Measurements from ENCODE around the gene BRK1. TPM values are rescaled to one million over a fixed set of nuclear protein-coding genes. Genes with fewer than 3 reads are reported as not detected.

The BRK1 gene
- total RNA-seq, 1 experiment from 2014 or later, result 78.5 TPM

GRCh38 chr3:10166213-10166604, 50.7 kb downstream of the BRK1 start:
- peaks cover 5% of the 10 kb centered on the region for H3K36me3 Mint-ChIP-seq (ENCODE audit: insufficient read depth, unreplicated experiment)

GRCh38 chr3:10169000-10169496, 53.6 kb downstream of the BRK1 start:
- Mint-ChIP-seq H3K4me1 (ENCODE audit: insufficient read depth, unreplicated experiment) (peaks cover 5% of the 10 kb centered on the region), H3K36me3 (ENCODE audit: insufficient read depth, unreplicated experiment) (peaks cover 5% of the 10 kb centered on the region), H3K27ac (ENCODE audit: low read depth, unreplicated experiment) (no peak overlapping the region), H3K4me3 (ENCODE audit: unreplicated experiment) (no peak overlapping the region), H3K27me3 (ENCODE audit: insufficient read depth, unreplicated experiment) (no peaks in the 10 kb centered on the region), H3K9me3 (ENCODE audit: unreplicated experiment) (peaks cover 7% of the 10 kb centered on the region)
- TF ChIP-seq, protein P1, sequence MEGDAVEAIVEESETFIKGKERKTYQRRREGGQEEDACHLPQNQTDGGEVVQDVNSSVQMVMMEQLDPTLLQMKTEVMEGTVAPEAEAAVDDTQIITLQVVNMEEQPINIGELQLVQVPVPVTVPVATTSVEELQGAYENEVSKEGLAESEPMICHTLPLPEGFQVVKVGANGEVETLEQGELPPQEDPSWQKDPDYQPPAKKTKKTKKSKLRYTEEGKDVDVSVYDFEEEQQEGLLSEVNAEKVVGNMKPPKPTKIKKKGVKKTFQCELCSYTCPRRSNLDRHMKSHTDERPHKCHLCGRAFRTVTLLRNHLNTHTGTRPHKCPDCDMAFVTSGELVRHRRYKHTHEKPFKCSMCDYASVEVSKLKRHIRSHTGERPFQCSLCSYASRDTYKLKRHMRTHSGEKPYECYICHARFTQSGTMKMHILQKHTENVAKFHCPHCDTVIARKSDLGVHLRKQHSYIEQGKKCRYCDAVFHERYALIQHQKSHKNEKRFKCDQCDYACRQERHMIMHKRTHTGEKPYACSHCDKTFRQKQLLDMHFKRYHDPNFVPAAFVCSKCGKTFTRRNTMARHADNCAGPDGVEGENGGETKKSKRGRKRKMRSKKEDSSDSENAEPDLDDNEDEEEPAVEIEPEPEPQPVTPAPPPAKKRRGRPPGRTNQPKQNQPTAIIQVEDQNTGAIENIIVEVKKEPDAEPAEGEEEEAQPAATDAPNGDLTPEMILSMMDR (IDR thresholded peaks at IDR 0.05; ENCODE audit: unreplicated experiment), result no peak
- intact Hi-C loops (cut with micrococcal nuclease), result no loop called here
- ChIA-PET POLR2A (interaction anchor here (1.1 kb wide), 1 partner anchor 16 kb away, joined by 4 read pairs; no protein-coding TSS in a partner anchor), CTCF (no interaction called here)
- no peak for DNase-seq (ENCODE audit: unreplicated experiment)
- BruUV-seq (replicated peaks), result no TSS peak

More at GRCh38 chr3:10166213-10166604, 50.7 kb downstream of the BRK1 start:
- DNase-seq (ENCODE audit: unreplicated experiment), result no peak
- H3K27me3 Mint-ChIP-seq (ENCODE audit: insufficient read depth, unreplicated experiment), result no peaks in the 10 kb centered on the region
- H3K9me3 Mint-ChIP-seq (ENCODE audit: unreplicated experiment), result peaks cover 7% of the 10 kb centered on the region
- POLR2A ChIA-PET, result no interaction called here
- CTCF ChIA-PET, result interaction anchor here (1.6 kb wide), 1 partner anchor 29 kb away, joined by 5 read pairs; no protein-coding TSS in a partner anchor
- no peaks in the 10 kb centered on the region for H3K4me1 Mint-ChIP-seq (ENCODE audit: insufficient read depth, unreplicated experiment)
- H3K27ac Mint-ChIP-seq (ENCODE audit: low read depth, unreplicated experiment), result no peak overlapping the region
- TF ChIP-seq, protein P1 (IDR thresholded peaks at IDR 0.05; ENCODE audit: unreplicated experiment), result no peak
- intact Hi-C loops (cut with micrococcal nuclease), result no loop called here
- H3K4me3 Mint-ChIP-seq (ENCODE audit: unreplicated experiment), result peak overlapping the region; percentile 69
- no TSS peak for BruUV-seq (replicated peaks)

DNA sequence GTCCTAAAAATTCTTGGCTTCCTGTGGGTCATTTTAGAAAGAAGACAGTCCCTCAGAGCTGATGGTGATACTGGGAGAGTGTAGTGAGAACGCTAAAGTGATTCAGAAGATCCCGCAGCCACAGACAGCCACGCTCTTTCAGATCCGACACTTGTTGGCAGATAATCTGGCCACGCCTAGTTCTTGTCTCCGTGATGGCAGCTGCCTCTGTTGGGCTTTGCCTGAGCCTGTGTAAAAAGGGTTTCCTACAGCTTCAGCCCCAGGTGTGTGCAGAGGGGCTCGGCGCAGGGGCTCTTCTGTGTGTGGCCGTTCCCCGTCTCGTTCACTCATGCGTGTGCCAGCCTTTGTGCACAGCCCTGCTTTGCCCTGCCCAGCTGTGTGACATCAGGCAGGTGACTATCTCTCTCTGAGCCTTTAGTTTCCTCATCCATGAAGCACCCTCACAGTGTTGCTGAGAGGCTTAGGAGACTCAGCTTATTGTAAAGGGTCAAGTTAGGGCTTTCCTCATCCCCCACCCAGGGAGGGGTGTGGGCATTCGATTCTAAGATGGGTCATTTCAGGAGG, 55.5 kb downstream of the BRK1 start:
- H3K4me1 Mint-ChIP-seq (ENCODE audit: insufficient read depth, unreplicated experiment), result peaks cover 5% of the 10 kb centered on the region
- POLR2A ChIA-PET, result interaction anchor here (0.6 to 1.3 kb wide), 3 partner anchors 29 to 119 kb away, joined by 3 read pairs; partner anchors contain the start of gene VHL
- TF ChIP-seq, protein P1 (IDR thresholded peaks at IDR 0.05; ENCODE audit: unreplicated experiment), result no peak
- no peaks in the 10 kb centered on the region for H3K27me3 Mint-ChIP-seq (ENCODE audit: insufficient read depth, unreplicated experiment)
- peaks cover 5% of the 10 kb centered on the region for H3K36me3 Mint-ChIP-seq (ENCODE audit: insufficient read depth, unreplicated experiment)
- H3K27ac Mint-ChIP-seq (ENCODE audit: low read depth, unreplicated experiment), result peak overlapping the region; percentile 74
- CTCF ChIA-PET, result interaction anchor here (1.0 kb wide), 1 partner anchor 9 kb away, joined by 3 read pairs; no protein-coding TSS in a partner anchor
- intact Hi-C loops (cut with micrococcal nuclease), result no loop called here
- BruUV-seq (replicated peaks), result no TSS peak
- no peak overlapping the region for H3K4me3 Mint-ChIP-seq (ENCODE audit: unreplicated experiment)
- peaks cover 7% of the 10 kb centered on the region for H3K9me3 Mint-ChIP-seq (ENCODE audit: unreplicated experiment)
- no peak for DNase-seq (ENCODE audit: unreplicated experiment)

DNA sequence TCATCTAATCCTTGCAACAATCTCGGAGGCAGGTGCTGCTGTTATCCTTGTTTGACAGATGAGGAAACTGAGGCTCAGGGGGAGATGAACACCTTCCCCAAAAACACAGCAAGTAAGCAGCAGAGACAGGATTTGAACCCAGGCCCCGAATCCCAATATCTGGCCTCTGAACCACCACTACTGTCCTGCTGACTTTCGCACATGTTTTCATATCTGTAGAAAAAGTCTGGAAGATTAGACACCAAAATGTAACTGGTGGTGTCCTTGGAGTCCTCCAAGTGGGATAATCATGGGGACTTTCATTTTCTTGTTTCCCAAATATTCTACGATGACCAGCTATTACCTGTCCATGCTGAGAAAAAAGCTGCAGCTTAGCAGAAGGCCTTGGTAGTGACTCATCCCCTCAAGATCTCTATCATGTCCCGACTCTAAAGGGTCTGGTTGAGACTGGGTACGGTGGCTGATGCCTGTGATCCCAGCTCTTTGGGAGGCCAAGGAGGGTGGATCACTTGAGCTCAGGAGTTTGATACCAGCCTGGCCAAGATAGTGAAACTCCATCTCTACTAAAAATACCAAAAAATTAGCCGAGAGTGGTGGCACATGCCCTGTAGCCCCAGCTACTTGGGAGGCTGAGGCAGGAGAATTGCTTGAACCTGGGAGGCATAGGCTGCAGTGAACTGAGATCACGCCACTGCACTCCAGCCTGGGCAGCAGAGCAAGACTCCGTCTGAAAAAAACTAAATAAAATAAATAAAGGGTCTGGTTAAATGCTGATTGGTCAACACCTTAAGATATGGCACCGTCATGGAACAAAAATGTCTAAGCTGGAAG, 57.8 kb downstream of the BRK1 start:
- Mint-ChIP-seq H3K27me3 (ENCODE audit: insufficient read depth, unreplicated experiment) (no peaks in the 10 kb centered on the region), H3K9me3 (ENCODE audit: unreplicated experiment) (peaks cover 7% of the 10 kb centered on the region), H3K4me1 (ENCODE audit: insufficient read depth, unreplicated experiment) (peaks cover 5% of the 10 kb centered on the region), H3K36me3 (ENCODE audit: insufficient read depth, unreplicated experiment) (peaks cover 5% of the 10 kb centered on the region), H3K27ac (ENCODE audit: low read depth, unreplicated experiment) (no peak overlapping the region), H3K4me3 (ENCODE audit: unreplicated experiment) (no peak overlapping the region)
- intact Hi-C loops (cut with micrococcal nuclease), result no loop called here
- TF ChIP-seq, protein P1 (IDR thresholded peaks at IDR 0.05; ENCODE audit: unreplicated experiment), result no peak
- CTCF ChIA-PET, result interaction anchor here (0.6 to 2.0 kb wide), 2 partner anchors 8 to 59 kb away, joined by 6 to 7 read pairs; partner anchors contain the start of gene IRAK2
- POLR2A ChIA-PET, result no interaction called here
- peak; percentile 25 for DNase-seq (ENCODE audit: unreplicated experiment)
- no TSS peak for BruUV-seq (replicated peaks)

Data from MCF 10A (cell line).